Smooth muscle cell (in vitro differentiated cells): Measurements from ENCODE around the gene EMD. TPM values are rescaled to one million over a fixed set of nuclear protein-coding genes. Genes with fewer than 3 reads are reported as not detected.
A peak's percentile ranks its signal among the peaks of the same experiment; 100 is the strongest.

Experiments used
- DNase-seq: peaks from one replicate; lab custom pipeline; 2025; ENCODE audit not compliant: unreplicated experiment; lab: John Stamatoyannopoulos, UW
- H2AFZ ChIP-seq: fragments of 200-600 bp; sonication (generic); 2 replicates; pipeline ENCODE4 v1.6.0; 2016; ENCODE audit warnings: antibody characterized with exemption, low read depth, mild to moderate bottlenecking
- H3F3A ChIP-seq: fragments of 200-600 bp; sonication (generic); 2 replicates; pipeline ENCODE4 v1.6.0; 2017; ENCODE audit warnings: antibody characterized with exemption, low read depth
- H3K27ac ChIP-seq: fragments of 200-600 bp; sonication (generic); 2 replicates; pipeline ENCODE4 v1.5.1; 2016; ENCODE audit warnings: low read depth, mild to moderate bottlenecking
- H3K27me3 ChIP-seq: fragments of 200-600 bp; sonication (generic); 2 replicates; pipeline ENCODE4 v1.6.1; 2016; ENCODE audit warnings: low read depth, mild to moderate bottlenecking
- H3K36me3 ChIP-seq: fragments of 200-600 bp; sonication (generic); 2 replicates; pipeline ENCODE4 v1.5.1; 2016; ENCODE audit warnings: low read depth
- H3K4me1 ChIP-seq: fragments of 200-600 bp; sonication (generic); 2 replicates; pipeline ENCODE4 v1.5.1; 2016; ENCODE audit warnings: low read depth
- H3K4me2 ChIP-seq: fragments of 200-600 bp; sonication (generic); 2 replicates; pipeline ENCODE4 v1.6.0; 2016; ENCODE audit warnings: mild to moderate bottlenecking
- H3K4me3 ChIP-seq: fragments of 200-600 bp; sonication (generic); 2 replicates; pipeline ENCODE4 v1.5.1; 2016; ENCODE audit warnings: mild to moderate bottlenecking
- H3K79me2 ChIP-seq: fragments of 200-600 bp; sonication (generic); 2 replicates; pipeline ENCODE4 v1.6.0; 2016; ENCODE audit warnings: low read depth, mild to moderate bottlenecking
- H3K9ac ChIP-seq: fragments of 200-600 bp; sonication (generic); 2 replicates; pipeline ENCODE4 v1.6.0; 2016; ENCODE audit warnings: low read depth
- H3K9me3 ChIP-seq: fragments of 200-600 bp; sonication (generic); replicated peaks from 2 replicates; pipeline ENCODE4 v1.5.1; 2016; ENCODE audit warnings: low read depth
- H4K20me1 ChIP-seq: fragments of 200-600 bp; sonication (generic); 2 replicates; pipeline ENCODE4 v1.6.0; 2016; ENCODE audit warnings: low read depth
- WGBS: methylation state at CpG from one replicate; pipeline ENCODE4 v1.1.7; 2016; ENCODE audit warnings: low lambda C conversion rate; 5-methylcytosine and 5-hydroxymethylcytosine counted together
- polyA plus RNA-seq: library from polyadenylated mRNA; unstranded; fragments of >200 nt; fragmentation: Nextera tagmentation; extraction: Ambion mirVana; gene quantifications from 2 replicates; pipeline ENCODE4 v1.2.1, GENCODE V29; 2016
- total RNA-seq: library from RNA; depleted of rRNA; stranded (reverse); fragments of >200 nt; gene quantifications from 2 replicates; pipeline ENCODE4 v1.2.3, GENCODE V29; 2014
- TF ChIP-seq, protein P1 (sequence below): fragments of 200-600 bp; sonication (generic); IDR thresholded peaks from 2 replicates; pipeline ENCODE4 v1.5.1; 2017; ENCODE audit warnings: borderline replicate concordance, mild to moderate bottlenecking, antibody characterized with exemption; ENCODE audit not compliant: insufficient read depth, poor library complexity, severe bottlenecking

Gene EMD
- total and polyA plus RNA-seq, 2 experiments from 2014 or later: 61.4 to 63.9 TPM

GRCh38 chrX:154372612-154373022 lies 6.5 kb upstream of the EMD start:
- Histone ChIP-seq H4K20me1 (peaks cover 27% of the 10 kb centered on the region), H3K4me3 (peak overlapping the region; percentile 76), H3K9me3 (no peaks in the 10 kb centered on the region), H3K27ac (peak overlapping the region; percentile 33), H3K27me3 (no peaks in the 10 kb centered on the region), H3K36me3 (no peaks in the 10 kb centered on the region), H3K4me2 (peak overlapping the region; percentile 83), H2AFZ (no peak overlapping the region), H3F3A (no peaks in the 10 kb centered on the region), H3K4me1 (no peaks in the 10 kb centered on the region), H3K9ac (no peak overlapping the region), H3K79me2 (peaks cover 52% of the 10 kb centered on the region)
- TF ChIP-seq, protein P1, sequence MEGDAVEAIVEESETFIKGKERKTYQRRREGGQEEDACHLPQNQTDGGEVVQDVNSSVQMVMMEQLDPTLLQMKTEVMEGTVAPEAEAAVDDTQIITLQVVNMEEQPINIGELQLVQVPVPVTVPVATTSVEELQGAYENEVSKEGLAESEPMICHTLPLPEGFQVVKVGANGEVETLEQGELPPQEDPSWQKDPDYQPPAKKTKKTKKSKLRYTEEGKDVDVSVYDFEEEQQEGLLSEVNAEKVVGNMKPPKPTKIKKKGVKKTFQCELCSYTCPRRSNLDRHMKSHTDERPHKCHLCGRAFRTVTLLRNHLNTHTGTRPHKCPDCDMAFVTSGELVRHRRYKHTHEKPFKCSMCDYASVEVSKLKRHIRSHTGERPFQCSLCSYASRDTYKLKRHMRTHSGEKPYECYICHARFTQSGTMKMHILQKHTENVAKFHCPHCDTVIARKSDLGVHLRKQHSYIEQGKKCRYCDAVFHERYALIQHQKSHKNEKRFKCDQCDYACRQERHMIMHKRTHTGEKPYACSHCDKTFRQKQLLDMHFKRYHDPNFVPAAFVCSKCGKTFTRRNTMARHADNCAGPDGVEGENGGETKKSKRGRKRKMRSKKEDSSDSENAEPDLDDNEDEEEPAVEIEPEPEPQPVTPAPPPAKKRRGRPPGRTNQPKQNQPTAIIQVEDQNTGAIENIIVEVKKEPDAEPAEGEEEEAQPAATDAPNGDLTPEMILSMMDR: no peak
- no peak for DNase-seq
- 24% methylated on average over 5 of the region's 5 CpGs for WGBS

DNA sequence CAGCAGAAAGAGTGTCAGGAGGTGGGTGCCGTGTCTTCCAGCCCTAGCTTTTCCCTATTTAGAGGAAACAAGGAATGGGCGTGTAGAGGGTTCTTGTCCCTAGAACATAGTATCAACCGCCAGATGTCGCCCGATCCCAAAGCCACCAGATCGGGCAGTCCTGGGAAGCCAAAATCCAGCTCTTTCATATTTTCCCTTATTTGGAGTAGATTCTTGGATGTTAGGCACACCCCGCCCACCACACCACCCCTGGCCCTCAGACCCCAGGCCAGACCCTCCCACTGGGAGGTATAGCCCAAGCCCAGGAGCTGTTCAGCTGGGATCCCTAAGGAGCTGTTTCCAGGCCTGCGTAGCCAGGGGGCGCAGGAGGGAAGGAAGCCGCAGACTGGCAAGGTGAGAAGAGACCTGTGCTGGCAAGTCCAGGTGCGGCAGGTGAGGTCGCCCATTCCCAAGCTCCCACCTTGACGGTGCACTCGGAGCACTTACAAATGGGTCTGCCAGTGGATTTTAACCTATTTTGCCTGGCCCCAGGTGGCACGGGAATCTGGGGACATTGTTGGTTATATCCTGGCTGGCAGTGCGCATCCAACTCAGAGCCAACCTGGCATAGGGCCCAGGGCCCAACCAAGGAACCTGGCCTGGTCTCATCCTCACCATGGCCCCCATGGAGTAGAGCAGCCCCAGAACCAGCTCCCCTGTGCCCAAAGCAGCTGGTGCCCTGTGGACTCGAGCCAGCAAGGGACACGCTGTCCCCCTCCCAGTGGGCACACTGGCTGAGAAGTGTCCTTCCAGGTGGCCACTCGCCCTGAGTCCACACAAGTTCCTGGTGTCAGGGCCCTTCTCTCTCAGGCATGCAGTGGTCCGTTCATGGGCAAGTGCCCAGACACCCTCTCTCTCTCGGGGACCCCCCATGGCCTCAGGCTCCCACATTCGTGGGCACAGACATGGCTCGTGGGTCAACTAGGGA lies 5.5 kb upstream of the EMD start:
- Histone ChIP-seq H3K9ac (no peak overlapping the region), H4K20me1 (peaks cover 17% of the 10 kb centered on the region), H3K27me3 (no peaks in the 10 kb centered on the region), H2AFZ (no peak overlapping the region), H3K79me2 (peaks cover 42% of the 10 kb centered on the region), H3K4me2 (peak overlapping the region; percentile 83), H3K9me3 (no peaks in the 10 kb centered on the region), H3K36me3 (no peaks in the 10 kb centered on the region), H3F3A (no peaks in the 10 kb centered on the region), H3K4me3 (peak overlapping the region; percentile 47), H3K4me1 (peaks cover 4% of the 10 kb centered on the region), H3K27ac (peak overlapping the region; percentile 33)
- 47% methylated on average over 23 of the region's 23 CpGs for WGBS
- TF ChIP-seq, protein P1: peak; percentile 53
- no peak for DNase-seq

DNA sequence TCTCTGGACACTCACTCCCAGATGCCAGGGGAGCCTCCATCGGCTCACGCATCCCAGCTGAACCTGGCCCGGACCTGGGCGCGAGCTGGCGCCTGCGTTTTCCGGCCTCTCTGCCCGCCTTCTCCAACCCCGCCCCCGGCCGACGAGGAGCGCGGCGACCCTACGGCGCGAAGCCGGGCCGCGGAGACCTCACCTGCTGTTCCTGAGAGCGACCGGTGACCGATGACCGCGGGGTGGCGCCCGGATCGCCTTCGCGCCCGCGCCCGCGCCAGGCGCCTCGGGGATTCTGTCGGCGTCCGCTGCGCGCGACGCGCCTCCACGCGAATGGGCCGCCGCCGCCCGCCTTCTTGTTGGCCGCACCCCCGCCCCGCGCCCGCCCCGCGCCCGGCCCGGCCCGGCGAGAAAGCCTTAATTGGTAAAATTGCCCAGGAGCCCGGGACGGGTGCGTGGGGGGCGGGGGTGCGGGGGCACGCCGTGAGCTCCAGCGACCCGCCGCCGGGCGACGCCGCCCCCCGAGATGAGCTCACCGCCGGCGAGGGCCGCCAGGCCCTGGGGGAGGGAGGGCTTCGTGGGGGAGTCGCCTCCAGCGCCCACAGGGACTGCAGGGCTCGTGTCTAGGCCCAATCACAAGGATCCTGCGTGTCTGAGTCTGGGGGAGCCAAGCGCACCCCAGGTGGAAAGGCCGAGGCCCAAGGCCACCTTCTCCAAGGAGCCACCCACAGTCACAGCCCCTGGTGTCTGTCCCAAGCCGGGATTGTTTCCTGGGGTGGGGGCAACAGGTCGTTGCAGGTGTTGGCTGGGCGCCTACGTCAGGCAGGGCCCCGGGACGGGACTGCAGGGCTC lies 4.6 kb upstream of the EMD start, which contains the start of gene FLNA:
TSS of gene FLNA (minus strand) at position 322 of the 843 bp plus-strand sequence. CDS start 3,389 bp downstream, outside the sequence.
- no peak for DNase-seq
- TF ChIP-seq, protein P1: peak; percentile 11
- no peaks in the 10 kb centered on the region for H3K27me3 ChIP-seq
- peak within 1 kb of the TSS; percentile 17 for H3K9ac ChIP-seq
- H3K4me2 ChIP-seq: peak within 1 kb of the TSS; percentile 83
- H3K79me2 ChIP-seq: peaks cover 35% of the 10 kb centered on the region
- H3K27ac ChIP-seq: peak within 1 kb of the TSS; percentile 62
- no peaks in the 10 kb centered on the region for H3F3A ChIP-seq
- peaks cover 10% of the 10 kb centered on the region for H4K20me1 ChIP-seq
- H3K36me3 ChIP-seq: no peaks in the 10 kb centered on the region
- H3K4me1 ChIP-seq: peaks cover 4% of the 10 kb centered on the region
- no peak within 1 kb of the TSS for H2AFZ ChIP-seq
- peak within 1 kb of the TSS; percentile 47 for H3K4me3 ChIP-seq
- H3K9me3 ChIP-seq: no peaks in the 10 kb centered on the region
- 39% methylated on average over 44 of the region's 95 CpGs for WGBS
